Endothelial cell of umbilical vein (primary cell): ENCODE measurements around the gene TMEM220. TPM values are rescaled to one million over a fixed set of nuclear protein-coding genes. Genes with fewer than 3 reads are reported as not detected.

ENCODE experiments used
- BruUV-seq: library from RNA; stranded (reverse); fragments of 400-500 nt; replicated peaks from 2 replicates; lab custom pipeline; 2021; lab: Mats Ljungman, UMichigan
- CTCF ChIA-PET: fragments of 300-600, 350-600 bp; sonication (Branson Sonifier 250); formaldehyde crosslinking; loops from one replicate; lab custom pipeline; 2021; ENCODE audit warnings: antibody characterized with exemption, inconsistent platforms; lab: Charles Lee
- POLR2A ChIA-PET: fragments of 300-600, 350-600 bp; sonication (Branson Sonifier 250); formaldehyde crosslinking; loops from one replicate; lab custom pipeline; 2021; ENCODE audit warnings: antibody characterized with exemption, inconsistent platforms; lab: Charles Lee
- DNase-seq: peaks from one replicate; pipeline ENCODE4 v3.0.0-alpha.2; 2011; ENCODE audit warnings: low read depth, low spot score
- FAIRE-seq: peaks from 2 replicates; lab custom pipeline; 2011; peaks lifted over from hg19 to GRCh38; lab: Jason Lieb, UNC
- H2AFZ ChIP-seq: 2 replicates; pipeline ENCODE4 v1.6.0; 2012; ENCODE audit warnings: low read depth, low read length, control low read depth, inconsistent platforms
- H3K27ac ChIP-seq: 2 replicates; pipeline ENCODE4 v1.5.1; 2011; ENCODE audit warnings: low read depth, mild to moderate bottlenecking, control low read depth, low read length, moderate library complexity; ENCODE audit not compliant: insufficient read depth
- H3K27me3 ChIP-seq, 2 experiments: 2 replicates each; pipeline versions ENCODE4 v1.6.0 to v1.6.1; 2011; ENCODE audit warnings: low read length in 2 of 2, mixed read lengths in 1 of 2; ENCODE audit not compliant: control insufficient read depth in 2 of 2, insufficient read depth in 2 of 2
- H3K36me3 ChIP-seq, 2 experiments: 2 replicates in 1 of 2; 3 replicates in 1 of 2; pipeline ENCODE4 v1.5.1; 2011; ENCODE audit warnings: low read length in 2 of 2, mild to moderate bottlenecking in 1 of 2, moderate library complexity in 1 of 2; ENCODE audit not compliant: control insufficient read depth in 2 of 2, insufficient read depth in 2 of 2; ENCODE audit errors: extremely low read depth in 1 of 2
- H3K4me1 ChIP-seq: 3 replicates; pipeline ENCODE4 v1.5.1; 2011; ENCODE audit warnings: mild to moderate bottlenecking, low read length; ENCODE audit not compliant: control insufficient read depth, insufficient read depth; ENCODE audit errors: extremely low read depth
- H3K4me2 ChIP-seq: 2 replicates; pipeline ENCODE4 v1.6.1; 2011; ENCODE audit warnings: low read length, control low read depth, mixed read lengths; ENCODE audit not compliant: insufficient read depth
- H3K4me3 ChIP-seq, 3 experiments: fragments of 200-600 bp in 1 of 3; sonication (generic), shearing (Covaris generic) in 1 of 3; replicated peaks in 1 of 3; 2 replicates each; pipeline ENCODE4 v1.5.1; 2011 to 2016; ENCODE audit warnings: control low read depth in 3 of 3, low read length in 3 of 3, mild to moderate bottlenecking in 2 of 3, inconsistent platforms in 1 of 3, low read depth in 1 of 3, moderate library complexity in 1 of 3; ENCODE audit not compliant: insufficient read depth in 1 of 3
- H3K79me2 ChIP-seq: 2 replicates; pipeline ENCODE4 v1.6.0; 2012; ENCODE audit warnings: low read length, inconsistent platforms; ENCODE audit not compliant: control insufficient read depth, insufficient read depth
- H3K9ac ChIP-seq: replicated peaks from 2 replicates; pipeline ENCODE3; 2011; ENCODE audit warnings: low read length, control low read depth; ENCODE audit not compliant: insufficient read depth; ENCODE audit errors: extremely low read depth
- H3K9me1 ChIP-seq: replicated peaks from 3 replicates; pipeline ENCODE4 v1.6.0; 2011; ENCODE audit warnings: mild to moderate bottlenecking, low read length; ENCODE audit not compliant: control insufficient read depth, insufficient read depth; ENCODE audit errors: extremely low read depth
- H3K9me3 ChIP-seq: replicated peaks from 2 replicates; pipeline ENCODE4 v1.5.1; 2012; ENCODE audit warnings: low read length, inconsistent platforms; ENCODE audit not compliant: control insufficient read depth, insufficient read depth
- H4K20me1 ChIP-seq: replicated peaks from 2 replicates; pipeline ENCODE3; 2011; ENCODE audit warnings: mild to moderate bottlenecking, low read length; ENCODE audit not compliant: control insufficient read depth, insufficient read depth; ENCODE audit errors: extremely low read depth
- CTCF ChIP-seq, 2 donors: IDR thresholded peaks; 1 replicate in 1 of 2; 2 replicates in 1 of 2; pipeline ENCODE4 v1.5.1; 2011; ENCODE audit warnings: low read length in 2 of 2, mild to moderate bottlenecking in 2 of 2, moderate library complexity in 2 of 2, control low read depth in 1 of 2, inconsistent platforms in 1 of 2, low read depth in 1 of 2; ENCODE audit not compliant: insufficient read depth in 1 of 2; ENCODE audit errors: extremely low read depth in 1 of 2
- EZH2 ChIP-seq: IDR thresholded peaks from 2 replicates; pipeline ENCODE4 v1.6.1; 2012; ENCODE audit warnings: borderline replicate concordance, low read depth, mild to moderate bottlenecking, moderate library complexity, low read length, inconsistent platforms; ENCODE audit not compliant: severe bottlenecking
- FOS ChIP-seq: IDR thresholded peaks from 2 replicates; pipeline ENCODE4 v1.6.1; 2011; ENCODE audit warnings: mild to moderate bottlenecking, low read length, moderate library complexity, borderline replicate concordance; ENCODE audit not compliant: insufficient read depth
- GATA2 ChIP-seq: IDR thresholded peaks from 2 replicates; pipeline ENCODE4 v1.7.0; 2011; ENCODE audit warnings: low read depth, mild to moderate bottlenecking, moderate library complexity, mixed read lengths, low read length; ENCODE audit not compliant: insufficient read length, insufficient read depth
- JUN ChIP-seq: IDR thresholded peaks from 2 replicates; pipeline ENCODE4 v1.6.1; 2011; ENCODE audit warnings: borderline replicate concordance, low read depth; ENCODE audit not compliant: insufficient read length, insufficient read depth
- MAX ChIP-seq: IDR thresholded peaks from 2 replicates; pipeline ENCODE4 v1.6.1; 2011; ENCODE audit not compliant: insufficient read depth, insufficient read length
- POLR2A ChIP-seq: IDR thresholded peaks from 2 replicates; pipeline ENCODE4 v1.6.1; 2012; ENCODE audit warnings: low read depth, mild to moderate bottlenecking, control low read depth, low read length
- POLR2AphosphoS5 ChIP-seq: IDR thresholded peaks from 2 replicates; pipeline ENCODE4 v1.6.1; 2012; ENCODE audit warnings: low read depth, mild to moderate bottlenecking, control low read depth, low read length, moderate library complexity; ENCODE audit not compliant: insufficient read depth
- dilution Hi-C: fragments of 300-500 bp; cut with MboI; formaldehyde crosslinking; loops from one replicate; pipeline ENCODE4 v1.15.0; 2019; ENCODE audit warnings: low sequenced_read_pairs; ENCODE audit not compliant: extremely low pct_ligation_motif_present
- intact Hi-C: fragments of 100-400 bp; cut with micrococcal nuclease; formaldehyde crosslinking; loops from one replicate; pipeline ENCODE4 v1.10.0; 2022
- polyA plus RNA-seq, 4 experiments: library from polyadenylated mRNA; depleted of rRNA in 3 of 4; stranded (reverse) in 3 of 4; unstranded in 1 of 4; fragments of >200 nt; gene quantifications; 2 replicates each; pipeline versions ENCODE4 v1.2.1 to v1.2.3, GENCODE V29; 2011 to 2012; ENCODE audit warnings: missing spikeins in 1 of 4
- total RNA-seq: library from RNA; stranded (reverse); gene quantifications from 2 replicates; pipeline ENCODE4 v1.2.3, GENCODE V29; 2021

The TMEM220 gene
- total and polyA plus RNA-seq, 2 donors (not counting 3 experiments of a cell fraction or from before 2014, with no cell fraction given) = 3.6 to 11.2 TPM

GRCh38 chr17:10751563-10751962 is 21.7 kb upstream of the TMEM220 start:
- intact Hi-C loops (no loop called here), dilution Hi-C loops (no loop called here)
- no peaks in the 10 kb centered on the region for H3K36me3 ChIP-seq
- H3K9me3 ChIP-seq = no peaks in the 10 kb centered on the region
- H3K27me3 ChIP-seq = no peaks in the 10 kb centered on the region
- no peak overlapping the region for H3K4me2 ChIP-seq
- no peak overlapping the region for H2AFZ ChIP-seq
- CTCF ChIA-PET = no interaction called here
- H3K4me1 ChIP-seq = no peaks in the 10 kb centered on the region
- no TSS peak for BruUV-seq
- POLR2A ChIA-PET = no interaction called here
- H3K4me3 ChIP-seq = no peak overlapping the region
- H3K9me1 ChIP-seq = no peaks in the 10 kb centered on the region
- no peaks in the 10 kb centered on the region for H4K20me1 ChIP-seq
- no peak for TF ChIP-seq POLR2AphosphoS5
- TF ChIP-seq CTCF (IDR thresholded peaks at IDR 0.05; ENCODE audit: extremely low read depth in 1 of 2, insufficient read depth in 1 of 2, low read depth in 1 of 2, low read length in 2 of 2) = no peak
- no peak for TF ChIP-seq POLR2A
- no peak for TF ChIP-seq JUN
- no peak for TF ChIP-seq MAX
- TF ChIP-seq EZH2 = no peak
- no peak for TF ChIP-seq FOS
- TF ChIP-seq GATA2 = no peak
- H3K9ac ChIP-seq = no peak overlapping the region
- H3K27ac ChIP-seq = no peak overlapping the region
- H3K79me2 ChIP-seq = no peaks in the 10 kb centered on the region
- FAIRE-seq (no peak), DNase-seq (no peak)
